Cardiac fibroblast (primary cell): ENCODE data around the gene IL20RB.
A peak's percentile ranks its signal among the peaks of the same experiment; 100 is the strongest.

Experiments
- DNase-seq, 2 donors: peaks; one replicate each; pipeline versions ENCODE4 v3.0.0 to v3.0.0-alpha.2; 2010; ENCODE audit warnings: low read depth in 2 of 2
- H3K4me3 ChIP-seq, 2 donors: replicated peaks in 1 of 2; 1 replicate in 1 of 2; 2 replicates in 1 of 2; pipeline ENCODE4 v1.5.1; 2011; ENCODE audit warnings: low read depth in 2 of 2, low read length in 2 of 2, mild to moderate bottlenecking in 2 of 2, moderate library complexity in 1 of 2
- CTCF ChIP-seq: IDR thresholded peaks from one replicate; pipeline ENCODE4 v1.5.1; 2011; ENCODE audit warnings: low read depth, mild to moderate bottlenecking, low read length, inconsistent platforms

The IL20RB gene

GRCh38 chr3:136954251-136954650 is 3.5 kb upstream of the IL20RB start:
- DNase-seq, result peak in 1 of 2 donors; percentile 58
- TF ChIP-seq CTCF, result no peak
- H3K4me3 ChIP-seq, result no peak overlapping the region

GRCh38 chr3:136954980-136955780 is 2.6 kb upstream of the IL20RB start:
- H3K4me3 ChIP-seq, result no peak overlapping the region
- DNase-seq, result no peak
- no peak for TF ChIP-seq CTCF

GRCh38 chr3:136955813-136956212 is 2.0 kb upstream of the IL20RB start:
- DNase-seq, result peak; percentile 76 to 88
- TF ChIP-seq CTCF, result no peak
- H3K4me3 ChIP-seq, result no peak overlapping the region

- no peak for TF ChIP-seq CTCF
Measured at GRCh38 chr3:136956971-136957370, 812 bp upstream of the IL20RB start.

GRCh38 chr3:136958939-136959338 is 1.2 kb downstream of the IL20RB start:
- DNase-seq, result no peak
- no peak overlapping the region for H3K4me3 ChIP-seq
- no peak for TF ChIP-seq CTCF

More at GRCh38 chr3:136956971-136957370, 812 bp upstream of the IL20RB start:
- H3K4me3 ChIP-seq, result no peak overlapping the region
- DNase-seq, result no peak

- no peak overlapping the region for H3K4me3 ChIP-seq
- DNase-seq, result no peak
- no peak for TF ChIP-seq CTCF
Measured at GRCh38 chr3:136959599-136959998, 1.8 kb downstream of the IL20RB start.
